ENCODE measurements around the gene LRCH1. TPM values are rescaled to one million over a fixed set of nuclear protein-coding genes. Genes with fewer than 3 reads are reported as not detected.

LRCH1 gene
- total RNA-seq, 1 experiment from 2014 or later, result 16.5 TPM

DNA sequence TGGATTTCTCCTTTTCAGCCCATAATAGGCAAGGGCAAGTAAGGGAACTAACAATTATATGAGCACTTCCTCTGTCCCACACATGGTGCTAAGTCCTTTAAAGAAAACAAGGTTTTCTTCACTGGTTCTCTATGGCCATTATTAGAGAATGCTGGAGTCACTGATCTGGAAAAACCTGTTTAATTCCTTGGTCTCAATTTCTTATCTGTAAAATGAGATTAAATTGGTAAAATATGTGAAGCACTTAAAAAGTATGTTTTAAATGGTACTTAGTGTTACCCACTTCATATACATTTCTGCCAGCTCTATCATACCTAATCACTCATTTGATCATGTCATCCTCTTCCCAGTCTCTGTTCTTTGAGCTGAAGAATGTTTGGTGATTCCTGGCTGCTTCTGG lies 39.4 kb downstream of the LRCH1 start:
- intact Hi-C loops (cut with micrococcal nuclease), result no loop called here
- no peaks in the 10 kb centered on the region for H3K9me3 Mint-ChIP-seq (ENCODE audit: unreplicated experiment)
- H3K27me3 Mint-ChIP-seq (ENCODE audit: insufficient read depth, unreplicated experiment), result no peaks in the 10 kb centered on the region
- no peak for DNase-seq (ENCODE audit: unreplicated experiment)
- H3K27ac Mint-ChIP-seq (ENCODE audit: low read depth, unreplicated experiment), result peak overlapping the region; percentile 68
- TF ChIP-seq, protein P1, sequence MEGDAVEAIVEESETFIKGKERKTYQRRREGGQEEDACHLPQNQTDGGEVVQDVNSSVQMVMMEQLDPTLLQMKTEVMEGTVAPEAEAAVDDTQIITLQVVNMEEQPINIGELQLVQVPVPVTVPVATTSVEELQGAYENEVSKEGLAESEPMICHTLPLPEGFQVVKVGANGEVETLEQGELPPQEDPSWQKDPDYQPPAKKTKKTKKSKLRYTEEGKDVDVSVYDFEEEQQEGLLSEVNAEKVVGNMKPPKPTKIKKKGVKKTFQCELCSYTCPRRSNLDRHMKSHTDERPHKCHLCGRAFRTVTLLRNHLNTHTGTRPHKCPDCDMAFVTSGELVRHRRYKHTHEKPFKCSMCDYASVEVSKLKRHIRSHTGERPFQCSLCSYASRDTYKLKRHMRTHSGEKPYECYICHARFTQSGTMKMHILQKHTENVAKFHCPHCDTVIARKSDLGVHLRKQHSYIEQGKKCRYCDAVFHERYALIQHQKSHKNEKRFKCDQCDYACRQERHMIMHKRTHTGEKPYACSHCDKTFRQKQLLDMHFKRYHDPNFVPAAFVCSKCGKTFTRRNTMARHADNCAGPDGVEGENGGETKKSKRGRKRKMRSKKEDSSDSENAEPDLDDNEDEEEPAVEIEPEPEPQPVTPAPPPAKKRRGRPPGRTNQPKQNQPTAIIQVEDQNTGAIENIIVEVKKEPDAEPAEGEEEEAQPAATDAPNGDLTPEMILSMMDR (IDR thresholded peaks at IDR 0.05; ENCODE audit: unreplicated experiment), result no peak
- CTCF ChIA-PET, result interaction anchor here (0.7 to 1.3 kb wide), 3 partner anchors 41 to 130 kb away, joined by 3 to 6 read pairs (median 5); no protein-coding TSS in a partner anchor
- H3K36me3 Mint-ChIP-seq (ENCODE audit: insufficient read depth, unreplicated experiment), result no peaks in the 10 kb centered on the region
- H3K4me1 Mint-ChIP-seq (ENCODE audit: insufficient read depth, unreplicated experiment), result peaks cover 40% of the 10 kb centered on the region
- no TSS peak for BruUV-seq (replicated peaks)
- H3K4me3 Mint-ChIP-seq (ENCODE audit: unreplicated experiment), result no peak overlapping the region
- POLR2A ChIA-PET, result interaction anchor here (0.9 to 1.9 kb wide), 4 partner anchors 28 to 64 kb away, joined by 3 to 4 read pairs (median 3); no protein-coding TSS in a partner anchor

DNA sequence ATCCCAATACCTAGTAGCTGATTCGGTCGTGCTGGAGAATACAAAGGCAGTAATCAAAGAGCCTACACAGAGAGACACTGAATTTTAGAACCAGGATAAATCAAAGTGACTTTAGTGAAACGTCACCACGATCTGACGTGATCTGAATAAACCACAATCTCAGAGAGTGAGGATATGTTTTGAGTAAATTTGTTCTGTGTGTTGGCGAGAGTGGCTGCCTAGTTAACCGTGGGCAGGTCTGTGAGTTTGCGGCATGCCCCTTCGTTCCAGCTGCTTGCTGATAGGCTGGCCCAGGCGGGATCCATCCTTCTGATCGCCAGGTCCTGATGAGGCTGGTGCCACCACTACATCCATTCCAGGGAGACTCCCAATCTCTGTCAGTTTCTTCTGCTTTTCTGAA lies 40.4 kb downstream of the LRCH1 start:
- ChIA-PET CTCF (interaction anchor here (0.7 kb wide), 1 partner anchor 76 kb away, joined by 6 read pairs; no protein-coding TSS in a partner anchor), POLR2A (interaction anchor here (1.6 to 3.9 kb wide), 3 partner anchors 22 to 42 kb away, joined by 3 to 40 read pairs (median 10); partner anchors contain the start of gene LRCH1)
- H3K9me3 Mint-ChIP-seq (ENCODE audit: unreplicated experiment), result no peaks in the 10 kb centered on the region
- peaks cover 40% of the 10 kb centered on the region for H3K4me1 Mint-ChIP-seq (ENCODE audit: insufficient read depth, unreplicated experiment)
- no peak overlapping the region for H3K4me3 Mint-ChIP-seq (ENCODE audit: unreplicated experiment)
- H3K36me3 Mint-ChIP-seq (ENCODE audit: insufficient read depth, unreplicated experiment), result no peaks in the 10 kb centered on the region
- TF ChIP-seq, protein P1 (IDR thresholded peaks at IDR 0.05; ENCODE audit: unreplicated experiment), result no peak
- intact Hi-C loops (cut with micrococcal nuclease), result no loop called here
- H3K27ac Mint-ChIP-seq (ENCODE audit: low read depth, unreplicated experiment), result peak overlapping the region; percentile 68
- no TSS peak for BruUV-seq (replicated peaks)
- DNase-seq (ENCODE audit: unreplicated experiment), result no peak
- H3K27me3 Mint-ChIP-seq (ENCODE audit: insufficient read depth, unreplicated experiment), result no peaks in the 10 kb centered on the region

DNA sequence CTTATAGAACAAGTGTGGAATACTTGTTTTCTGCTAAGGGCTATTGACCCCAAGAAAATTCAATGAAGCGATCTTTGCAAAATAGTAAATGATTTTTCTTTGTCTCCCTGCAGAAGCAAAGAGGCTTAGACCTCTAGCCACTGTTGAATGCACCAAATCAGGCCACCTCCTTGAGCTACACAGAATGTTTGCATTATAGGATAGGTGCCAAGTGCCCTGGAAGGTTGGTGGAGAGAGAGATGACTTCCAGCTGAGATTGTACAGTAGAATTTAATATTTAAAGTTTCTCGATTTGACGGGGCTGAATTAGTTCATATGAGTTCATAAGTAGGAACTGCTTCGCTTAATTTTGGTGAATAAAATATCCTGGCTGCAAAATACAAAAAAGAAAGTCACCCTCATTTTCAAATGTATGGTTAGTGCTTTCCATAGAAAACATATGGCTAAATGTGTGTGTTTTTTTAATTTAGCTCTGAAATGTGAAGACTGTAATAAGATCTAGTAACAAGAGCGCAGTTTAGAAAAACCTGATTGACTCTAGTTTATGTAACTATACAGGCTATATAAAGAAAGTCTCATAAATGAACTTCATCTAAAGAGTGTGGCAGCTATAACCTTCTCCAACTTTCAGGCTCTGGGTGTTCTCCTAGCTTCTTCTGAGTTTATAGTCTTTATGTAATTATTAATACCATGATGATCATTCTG lies 41.6 kb downstream of the LRCH1 start:
- H3K4me3 Mint-ChIP-seq (ENCODE audit: unreplicated experiment), result no peak overlapping the region
- DNase-seq (ENCODE audit: unreplicated experiment), result no peak
- intact Hi-C loops (cut with micrococcal nuclease), result loop anchor here (2.0 kb wide), 1 partner anchor 40 kb away; no protein-coding TSS in a partner anchor
- CTCF ChIA-PET, result interaction anchor here (0.7 to 1.5 kb wide), 5 partner anchors 13 to 151 kb away, joined by 3 to 5 read pairs (median 4); no protein-coding TSS in a partner anchor
- H3K27me3 Mint-ChIP-seq (ENCODE audit: insufficient read depth, unreplicated experiment), result no peaks in the 10 kb centered on the region
- POLR2A ChIA-PET, result interaction anchor here (0.6 to 3.9 kb wide), 10 partner anchors 11 to 1663 kb away, joined by 3 to 40 read pairs (median 8); partner anchors contain the start of gene LRCH1
- TF ChIP-seq, protein P1 (IDR thresholded peaks at IDR 0.05; ENCODE audit: unreplicated experiment), result no peak
- no TSS peak for BruUV-seq (replicated peaks)
- H3K36me3 Mint-ChIP-seq (ENCODE audit: insufficient read depth, unreplicated experiment), result no peaks in the 10 kb centered on the region
- peak overlapping the region; percentile 86 for H3K27ac Mint-ChIP-seq (ENCODE audit: low read depth, unreplicated experiment)
- peaks cover 40% of the 10 kb centered on the region for H3K4me1 Mint-ChIP-seq (ENCODE audit: insufficient read depth, unreplicated experiment)
- no peaks in the 10 kb centered on the region for H3K9me3 Mint-ChIP-seq (ENCODE audit: unreplicated experiment)

DNA sequence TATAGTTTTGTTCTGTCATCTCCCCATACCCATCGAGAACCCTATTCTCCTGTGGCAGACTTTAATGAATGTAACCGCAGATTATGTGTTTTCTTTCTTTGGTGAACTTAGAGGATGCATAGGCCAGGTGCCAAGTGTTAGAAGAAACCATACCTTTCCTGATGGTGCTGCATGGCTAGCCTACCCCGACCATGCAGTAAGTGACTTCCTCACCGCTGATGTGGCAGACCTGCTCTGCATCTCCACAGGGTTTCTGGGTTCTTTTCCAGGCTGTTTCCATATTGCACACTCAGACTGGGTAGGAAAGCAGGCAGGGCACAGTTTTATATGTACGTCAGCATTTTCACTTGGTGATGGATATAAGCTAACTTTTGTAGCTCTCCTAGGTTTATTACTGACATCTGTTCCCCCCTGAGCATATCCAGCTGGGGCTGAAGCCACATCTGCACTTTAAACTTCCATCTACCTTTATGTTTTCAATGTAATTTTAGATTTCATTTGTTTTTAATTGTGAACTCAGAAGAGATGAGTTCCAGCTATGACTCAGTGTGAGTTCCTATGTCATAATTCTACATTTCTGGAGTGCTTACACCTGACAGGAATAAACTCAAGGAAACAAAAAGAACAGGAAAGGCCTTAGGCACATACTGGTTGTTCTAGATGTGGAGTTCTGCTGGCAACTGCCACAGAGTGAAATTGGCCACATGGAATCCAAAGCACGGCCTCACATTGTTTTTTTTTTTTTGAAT lies 42.3 kb downstream of the LRCH1 start:
- Mint-ChIP-seq H3K27ac (ENCODE audit: low read depth, unreplicated experiment) (peak overlapping the region; percentile 86), H3K27me3 (ENCODE audit: insufficient read depth, unreplicated experiment) (no peaks in the 10 kb centered on the region), H3K36me3 (ENCODE audit: insufficient read depth, unreplicated experiment) (no peaks in the 10 kb centered on the region), H3K4me3 (ENCODE audit: unreplicated experiment) (peak overlapping the region; percentile 69), H3K9me3 (ENCODE audit: unreplicated experiment) (no peaks in the 10 kb centered on the region), H3K4me1 (ENCODE audit: insufficient read depth, unreplicated experiment) (peaks cover 42% of the 10 kb centered on the region)
- ChIA-PET CTCF (interaction anchor here (1.2 to 1.8 kb wide), 5 partner anchors 14 to 84 kb away, joined by 3 to 5 read pairs (median 5); no protein-coding TSS in a partner anchor), POLR2A (interaction anchor here (0.6 to 3.9 kb wide), 23 partner anchors 10 to 1670 kb away, joined by 3 to 40 read pairs (median 4); partner anchors contain the start of genes LRCH1, TPT1 and ZC3H13)
- no TSS peak for BruUV-seq (replicated peaks)
- TF ChIP-seq, protein P1 (IDR thresholded peaks at IDR 0.05; ENCODE audit: unreplicated experiment), result no peak
- DNase-seq (ENCODE audit: unreplicated experiment), result peak; percentile 87
- intact Hi-C loops (cut with micrococcal nuclease), result loop anchor here (2.0 kb wide), 1 partner anchor 41 kb away; no protein-coding TSS in a partner anchor
